HEK293 (cell line): Measurements from ENCODE around the gene RXFP4.

Experiments used
- GFI1B ChIP-seq: fragments of 450-650 bp; formaldehyde crosslinking; IDR thresholded peaks from 2 replicates; pipeline ENCODE4 v1.5.1; 2016; ENCODE audit warnings: missing biosample characterization, missing genetic modification characterization
- GLI4 ChIP-seq: fragments of 450-650 bp; formaldehyde crosslinking; IDR thresholded peaks from 2 replicates; pipeline ENCODE4 v1.5.1; 2016; ENCODE audit warnings: missing biosample characterization, missing genetic modification characterization
- INSM2 ChIP-seq: fragments of 450-650 bp; formaldehyde crosslinking; IDR thresholded peaks from 2 replicates; pipeline ENCODE4 v1.5.1; 2016; ENCODE audit warnings: missing biosample characterization, missing genetic modification characterization
- KLF7 ChIP-seq: fragments of 450-650 bp; formaldehyde crosslinking; IDR thresholded peaks from 2 replicates; pipeline ENCODE4 v1.5.1; 2016; ENCODE audit warnings: missing biosample characterization, missing genetic modification characterization, borderline replicate concordance
- PRDM10 ChIP-seq: fragments of 450-650 bp; formaldehyde crosslinking; IDR thresholded peaks from 2 replicates; pipeline ENCODE4 v1.5.1; 2016; ENCODE audit warnings: missing biosample characterization, missing genetic modification characterization
- SALL2 ChIP-seq: fragments of 450-650 bp; formaldehyde crosslinking; IDR thresholded peaks from 2 replicates; pipeline ENCODE4 v1.5.0; 2017; ENCODE audit warnings: missing biosample characterization, mild to moderate bottlenecking, missing genetic modification characterization, borderline replicate concordance
- SCRT1 ChIP-seq: fragments of 450-650 bp; formaldehyde crosslinking; IDR thresholded peaks from 2 replicates; pipeline ENCODE4 v1.5.1; 2016; ENCODE audit warnings: missing biosample characterization, missing genetic modification characterization, borderline replicate concordance
- ZBTB17 ChIP-seq: fragments of 450-650 bp; formaldehyde crosslinking; IDR thresholded peaks from 2 replicates; pipeline ENCODE4 v1.5.1; 2016; ENCODE audit warnings: missing biosample characterization, missing genetic modification characterization
- ZBTB49 ChIP-seq: fragments of 450-650 bp; formaldehyde crosslinking; IDR thresholded peaks from 2 replicates; pipeline ENCODE4 v1.5.1; 2016; ENCODE audit warnings: missing biosample characterization, missing genetic modification characterization, low read depth
- ZFP69B ChIP-seq: fragments of 450-650 bp; formaldehyde crosslinking; IDR thresholded peaks from 2 replicates; pipeline ENCODE4 v1.5.1; 2016; ENCODE audit warnings: missing biosample characterization, missing genetic modification characterization
- ZIC2 ChIP-seq: fragments of 450-650 bp; formaldehyde crosslinking; IDR thresholded peaks from 2 replicates; pipeline ENCODE4 v1.5.1; 2016; ENCODE audit warnings: missing biosample characterization, missing genetic modification characterization
- ZNF184 ChIP-seq: fragments of 450-650 bp; IDR thresholded peaks from 2 replicates; pipeline ENCODE4 v1.5.1; 2018; ENCODE audit warnings: missing biosample characterization, mild to moderate bottlenecking, missing genetic modification characterization
- ZNF24 ChIP-seq: fragments of 450-650 bp; formaldehyde crosslinking; IDR thresholded peaks from 2 replicates; pipeline ENCODE4 v1.5.1; 2016; ENCODE audit warnings: missing biosample characterization, missing genetic modification characterization
- ZNF274 ChIP-seq, 2 experiments: fragments of 200-500 bp in 1 of 2; fragments of 450-650 bp in 1 of 2; sonication (Bioruptor generic) in 1 of 2; formaldehyde crosslinking in 1 of 2; IDR thresholded peaks; 2 replicates each; pipeline versions ENCODE4 v1.5.1 to v1.6.1; 2014 to 2016; ENCODE audit warnings: borderline replicate concordance in 1 of 2, inconsistent platforms in 1 of 2, low read length in 1 of 2, missing biosample characterization in 1 of 2, missing genetic modification characterization in 1 of 2
- ZNF280D ChIP-seq: fragments of 450-650 bp; formaldehyde crosslinking; IDR thresholded peaks from 2 replicates; pipeline ENCODE4 v1.5.1; 2016; ENCODE audit warnings: missing biosample characterization, missing genetic modification characterization
- ZNF292 ChIP-seq: fragments of 450-650 bp; formaldehyde crosslinking; IDR thresholded peaks from 2 replicates; pipeline ENCODE4 v1.5.1; 2016; ENCODE audit warnings: low read depth, missing biosample characterization, missing genetic modification characterization, borderline replicate concordance
- ZNF362 ChIP-seq: fragments of 450-650 bp; formaldehyde crosslinking; IDR thresholded peaks from 2 replicates; pipeline ENCODE4 v1.5.1; 2016; ENCODE audit warnings: missing biosample characterization, missing genetic modification characterization
- ZNF366 ChIP-seq: fragments of 450-650 bp; formaldehyde crosslinking; conservative IDR thresholded peaks from 2 replicates; pipeline ENCODE4 v1.5.1; 2016; ENCODE audit warnings: missing biosample characterization, missing genetic modification characterization
- ZNF398 ChIP-seq: fragments of 450-650 bp; formaldehyde crosslinking; IDR thresholded peaks from 2 replicates; pipeline ENCODE4 v1.5.1; 2017; ENCODE audit warnings: missing biosample characterization, missing genetic modification characterization
- ZNF48 ChIP-seq: fragments of 450-650 bp; formaldehyde crosslinking; IDR thresholded peaks from 2 replicates; pipeline ENCODE4 v1.5.1; 2016; ENCODE audit warnings: missing biosample characterization, missing genetic modification characterization
- ZNF571 ChIP-seq: fragments of 450-650 bp; formaldehyde crosslinking; IDR thresholded peaks from 2 replicates; pipeline ENCODE4 v1.5.0; 2017; ENCODE audit warnings: missing biosample characterization, missing genetic modification characterization
- ZNF580 ChIP-seq: fragments of 450-650 bp; formaldehyde crosslinking; IDR thresholded peaks from 2 replicates; pipeline ENCODE4 v1.5.1; 2016; ENCODE audit warnings: missing biosample characterization, missing genetic modification characterization
- ZNF701 ChIP-seq: fragments of 450-650 bp; formaldehyde crosslinking; IDR thresholded peaks from 2 replicates; pipeline ENCODE4 v1.5.1; 2016; ENCODE audit warnings: missing biosample characterization, missing genetic modification characterization
- ZNF837 ChIP-seq: fragments of 450-650 bp; formaldehyde crosslinking; IDR thresholded peaks from 2 replicates; pipeline ENCODE4 v1.5.1; 2016; ENCODE audit warnings: missing biosample characterization, missing genetic modification characterization

RXFP4 gene

GRCh38 chr1:155940482-155940992 lies 901 bp upstream of the RXFP4 start (continued):
- TF ChIP-seq ZNF580 (no peak), KLF7 (tag by site-specific recombination) (no peak), ZNF184 (tag by site-specific recombination) (no peak), ZNF48 (tag by site-specific recombination) (no peak), ZNF280D (tag by site-specific recombination) (no peak), ZNF24 (tag by site-specific recombination) (no peak), ZNF837 (tag by site-specific recombination) (no peak), ZNF274 (IDR thresholded peaks at IDR 0.05; ENCODE audit: low read length) (no peak), ZNF274 (tag by site-specific recombination; IDR thresholded peaks at IDR 0.05; ENCODE audit: borderline replicate concordance) (no peak), ZIC2 (tag by site-specific recombination) (peak; percentile 77), ZBTB49 (tag by site-specific recombination) (no peak), GLI4 (no peak), ZNF571 (tag by site-specific recombination) (no peak), ZNF292 (tag by site-specific recombination) (no peak), INSM2 (tag by site-specific recombination) (no peak), SALL2 (no peak), ZNF366 (tag by site-specific recombination) (0 out of 2 replicates have a peak, but pooled peaks have one; percentile 54), PRDM10 (peak; percentile 15; the same call in 1 of the 2 replicates), GFI1B (tag by site-specific recombination) (no peak), ZNF362 (tag by site-specific recombination) (peak; percentile 82; the same call in 1 of the 2 replicates), ZNF398 (tag by site-specific recombination) (peak; percentile 92), ZFP69B (tag by site-specific recombination) (no peak), ZBTB17 (tag by site-specific recombination) (peak; percentile 78), SCRT1 (no peak), ZNF701 (tag by site-specific recombination) (peak; percentile 20; the same call in 1 of the 2 replicates)
